Measurements from ENCODE around the gene SLC66A2.
A peak's percentile ranks its signal among the peaks of the same experiment; 100 is the strongest.

The SLC66A2 gene

DNA sequence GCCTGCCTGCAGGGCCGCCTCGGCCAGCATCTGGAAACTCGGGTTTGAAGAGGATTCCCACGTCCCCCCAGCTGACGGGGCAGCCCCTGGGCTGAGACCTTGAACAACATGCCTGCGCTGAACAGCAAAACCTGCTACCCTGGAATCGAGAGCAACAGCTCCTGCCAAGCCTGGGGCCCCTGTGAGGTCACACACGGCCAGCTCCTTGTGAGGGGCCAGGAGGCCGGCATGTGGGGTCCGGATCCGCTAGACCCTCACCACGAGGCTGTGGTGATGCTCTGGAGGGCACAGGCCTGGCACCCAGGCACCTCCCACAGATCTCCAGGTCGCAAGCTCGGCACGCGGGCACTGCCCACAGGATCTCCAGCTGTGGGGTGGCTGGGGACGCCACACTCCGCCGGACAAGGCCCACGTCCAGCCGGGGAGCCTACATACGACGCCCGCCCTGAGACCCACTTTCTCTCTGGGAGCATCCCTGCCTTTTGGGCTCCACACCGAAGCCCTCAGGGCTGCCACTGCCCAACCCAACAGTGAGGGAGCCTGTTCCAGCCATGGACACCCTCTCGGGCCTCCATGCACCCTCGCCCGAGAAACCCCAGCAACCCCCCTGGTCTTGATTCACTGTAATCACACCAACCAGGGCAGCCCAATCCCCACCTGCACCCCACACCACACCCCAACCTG, 34.1 kb downstream of the SLC66A2 start:
- no peak for DNase-seq

DNA sequence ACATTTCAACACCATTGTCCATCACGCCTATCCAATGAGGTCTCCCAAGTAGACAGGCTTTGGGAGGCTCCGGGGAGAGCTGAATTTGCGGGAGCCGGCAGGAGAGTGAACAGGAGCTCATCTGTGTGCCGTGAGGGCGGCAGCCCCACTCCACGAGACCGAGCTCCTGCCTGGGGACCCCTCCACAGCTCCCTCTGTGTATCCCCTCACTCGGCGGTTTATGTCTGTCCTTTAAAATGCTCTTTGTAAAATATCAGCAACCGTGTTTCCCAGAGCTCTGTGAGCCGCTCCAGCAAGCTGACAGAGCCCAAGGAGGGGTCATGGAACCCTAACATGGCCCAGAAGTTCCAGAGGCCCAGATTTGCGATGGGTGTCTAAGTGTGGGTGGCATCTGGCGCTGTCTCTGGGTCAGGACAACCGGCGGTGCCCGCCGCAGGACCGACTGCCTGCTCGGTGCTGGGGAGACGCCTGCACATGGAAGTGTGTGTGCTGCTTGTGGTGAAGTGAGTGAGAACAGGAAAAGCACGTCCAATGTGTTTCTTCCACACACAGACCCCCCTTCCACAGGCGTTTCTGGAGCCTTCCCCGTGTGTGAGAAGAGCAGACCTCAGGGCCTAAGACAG, 34.8 kb downstream of the SLC66A2 start:
- DNase-seq, result no peak

DNA sequence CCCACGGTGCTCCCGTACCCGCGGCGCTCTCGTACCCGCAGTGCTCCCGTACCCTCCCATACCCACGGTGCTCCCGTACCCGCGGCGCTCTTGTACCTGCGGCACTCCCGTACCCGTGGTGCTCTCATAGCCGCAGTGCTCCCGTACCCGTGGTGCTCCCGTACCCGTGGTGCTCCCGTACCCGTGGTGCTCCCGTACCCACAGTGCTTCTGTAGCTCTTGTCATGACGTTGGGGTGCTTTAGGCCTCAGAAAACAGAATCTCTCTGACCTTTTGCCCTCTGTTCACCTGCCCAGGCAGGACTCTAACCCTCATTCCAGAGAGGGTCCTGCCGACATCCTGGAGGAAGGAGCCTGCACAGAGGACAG, 35.3 kb downstream of the SLC66A2 start:
- DNase-seq, result no peak

- DNase-seq, result no peak
These were observed 36.0 kb downstream of the SLC66A2 start for GRCh38 chr18:79915161-79916127.

- no peak for DNase-seq
These were observed 36.8 kb downstream of the SLC66A2 start for GRCh38 chr18:79914614-79915160.

- DNase-seq, result no peak
These were observed 38.2 kb downstream of the SLC66A2 start for GRCh38 chr18:79912994-79913831.

DNA sequence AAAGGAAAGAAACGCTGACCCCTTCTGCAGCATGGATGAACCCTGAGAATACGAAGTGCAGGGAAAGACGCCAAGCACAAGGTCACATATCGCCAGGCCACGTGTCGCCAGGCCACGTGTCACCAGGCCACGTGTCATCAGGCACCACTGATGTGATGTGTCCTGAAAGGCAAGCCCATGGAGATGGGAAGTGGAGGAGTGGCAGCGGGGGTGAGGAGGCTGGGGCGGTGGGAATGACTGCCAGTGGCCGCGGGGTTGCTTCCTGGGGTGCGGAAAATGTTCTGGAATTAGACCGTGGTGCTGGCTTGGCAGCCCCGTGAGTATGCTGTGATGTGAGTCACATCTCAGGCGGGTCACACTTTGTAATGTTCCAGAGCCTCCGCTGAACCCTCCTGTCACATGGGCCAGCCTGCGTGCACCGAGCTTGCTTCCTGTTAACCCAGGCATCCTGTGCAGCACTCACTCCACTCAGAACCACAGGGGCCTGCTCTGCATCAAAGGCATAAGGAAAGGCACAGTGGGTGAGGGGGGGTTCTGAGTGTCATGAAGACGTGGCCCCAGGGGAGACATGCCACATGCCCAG, 39.0 kb downstream of the SLC66A2 start:
- peak; percentile 8 for DNase-seq

DNA sequence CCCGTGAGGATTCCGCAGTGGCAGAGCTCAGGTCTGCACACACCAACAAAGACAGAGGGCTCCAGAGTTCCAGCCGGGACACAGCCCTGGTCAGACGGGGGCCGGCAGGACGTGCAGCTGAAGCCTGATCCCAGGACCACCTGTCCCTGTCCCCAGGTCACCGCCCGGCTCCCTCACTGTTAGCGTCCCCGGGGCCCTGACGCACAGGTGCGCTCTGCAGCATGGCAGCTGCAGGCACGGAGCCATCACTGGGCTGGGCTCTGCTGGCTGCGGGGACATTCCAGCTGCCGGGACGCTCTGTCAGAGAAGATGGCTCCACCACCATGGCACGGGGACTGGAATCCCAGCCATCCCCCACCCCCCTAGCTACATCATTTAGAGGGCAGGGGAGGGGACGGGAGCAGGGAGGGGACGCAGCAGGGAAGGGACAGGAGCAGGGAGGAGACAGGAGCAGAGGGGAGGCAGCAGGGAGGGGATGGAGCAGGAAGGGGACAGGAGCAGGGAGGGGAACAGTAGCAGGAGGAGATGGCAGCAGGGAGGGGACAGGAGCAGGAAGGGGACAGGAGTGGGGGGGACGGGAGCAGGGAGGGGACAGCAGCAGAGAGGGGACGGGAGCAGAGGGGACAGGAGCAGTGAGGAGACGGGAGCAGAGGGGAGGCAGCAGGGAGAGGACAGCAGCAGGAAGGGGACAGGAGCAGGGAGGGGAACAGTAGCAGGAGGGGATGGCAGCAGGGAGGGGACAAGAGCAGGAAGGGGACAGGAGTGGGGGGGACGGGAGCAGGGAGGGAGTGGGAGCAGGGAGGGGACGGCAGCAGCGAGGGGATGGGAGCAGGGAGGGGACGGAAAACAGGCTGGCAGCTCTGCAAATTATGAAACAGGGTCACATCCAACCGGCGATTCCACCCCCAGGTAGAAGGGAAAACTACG, 39.8 kb downstream of the SLC66A2 start:
- DNase-seq, result no peak

GRCh38 chr18:79910563-79911343, 40.7 kb downstream of the SLC66A2 start:
- DNase-seq, result no peak

GRCh38 chr18:79906706-79907105, 44.7 kb downstream of the SLC66A2 start:
- no peak for DNase-seq

- no peak for DNase-seq
These were observed 45.5 kb downstream of the SLC66A2 start for GRCh38 chr18:79905993-79906392.

DNA sequence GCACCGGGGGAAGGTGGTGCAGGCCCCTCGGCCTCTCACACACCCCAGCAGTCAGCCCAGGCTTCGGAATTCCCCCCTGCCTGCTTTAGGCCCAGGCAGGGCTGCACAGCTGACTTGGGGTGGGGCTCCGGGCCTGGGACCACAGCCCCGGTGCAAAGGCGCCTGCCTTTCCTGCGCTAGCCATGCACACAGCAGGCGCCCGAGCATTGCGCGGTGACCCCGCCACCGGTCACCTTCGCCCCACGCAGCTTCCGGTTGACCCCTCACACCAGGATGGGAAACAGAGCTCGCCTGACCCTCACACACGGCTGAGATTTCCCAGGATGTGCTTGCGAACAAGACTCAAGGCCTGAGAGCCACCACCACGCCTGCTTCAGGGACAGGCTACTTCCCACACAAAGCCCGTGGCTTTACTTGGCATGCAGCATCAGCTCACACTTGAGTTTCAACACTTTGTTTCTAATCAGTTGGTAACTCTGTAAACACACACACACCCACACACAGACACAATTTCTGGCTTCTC, 46.0 kb downstream of the SLC66A2 start:
- no peak for DNase-seq

DNA sequence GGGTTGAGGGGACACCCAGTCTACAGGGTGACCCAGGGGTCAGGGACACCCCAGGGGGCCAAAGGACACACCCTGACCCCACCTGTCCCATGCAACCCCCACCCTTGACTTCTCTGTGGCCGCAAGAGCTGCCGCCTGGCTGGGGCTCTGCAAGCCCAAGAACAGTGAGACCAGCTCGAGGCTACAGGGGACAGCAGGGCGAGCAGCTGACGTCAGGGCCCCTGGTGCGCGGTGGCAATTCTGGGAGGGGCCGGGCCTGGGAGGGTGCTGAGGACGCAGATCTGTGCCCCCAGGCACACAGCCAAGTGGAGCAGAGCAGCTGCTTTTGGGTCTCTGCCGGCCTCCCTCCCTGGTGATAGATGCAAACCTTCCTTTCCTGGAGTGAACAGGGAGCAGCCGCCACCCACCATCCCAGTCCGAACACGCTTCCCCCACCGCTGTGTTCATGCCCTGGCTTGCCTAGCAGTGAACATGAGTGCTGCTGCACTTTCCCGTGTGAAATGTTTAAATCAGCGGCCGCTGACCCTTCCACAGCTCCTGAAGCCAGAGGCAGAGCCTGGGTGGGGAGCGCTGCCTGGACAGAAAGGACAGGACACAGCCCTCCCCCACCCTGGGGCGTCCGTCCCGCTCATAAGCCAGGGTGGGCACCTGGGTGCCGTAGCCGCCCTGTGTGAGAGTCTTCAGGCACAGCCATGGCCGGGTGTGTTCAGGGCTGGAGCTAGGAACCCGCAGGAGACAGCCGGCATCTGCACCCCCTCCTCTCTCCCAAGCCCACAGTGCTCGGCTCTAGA, 46.9 kb downstream of the SLC66A2 start:
- no peak for DNase-seq

GRCh38 chr18:79903787-79904356, 47.6 kb downstream of the SLC66A2 start:
- DNase-seq, result no peak

DNA sequence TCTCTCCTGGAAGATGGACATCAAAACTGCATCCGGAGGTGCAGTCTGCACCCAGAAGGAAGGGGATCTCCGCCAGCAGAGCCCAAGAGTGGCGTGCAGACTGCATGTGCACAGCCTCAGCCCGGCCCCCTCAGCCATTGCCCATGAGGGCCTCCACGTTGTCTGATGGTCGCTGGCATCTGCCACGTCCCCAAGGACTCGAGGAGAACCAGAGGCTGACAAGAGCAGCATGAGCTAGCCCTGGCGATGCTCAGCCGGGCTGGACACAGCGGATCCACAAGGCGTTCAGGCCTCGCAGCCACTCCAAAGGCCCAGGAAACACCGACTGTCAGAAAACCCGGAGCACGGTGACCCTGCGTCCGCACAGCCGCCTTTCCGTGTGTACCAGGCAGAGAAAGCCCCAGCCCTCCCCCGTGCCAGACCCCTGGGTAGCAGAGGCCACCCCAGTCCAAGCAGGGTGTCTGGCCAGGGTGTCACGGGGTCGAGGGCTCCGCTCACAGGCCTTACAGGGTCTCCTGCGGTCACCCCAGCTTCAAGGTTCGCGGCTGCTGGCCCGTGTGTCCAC, 48.3 kb downstream of the SLC66A2 start:
- DNase-seq, result no peak

- DNase-seq, result no peak
These were observed 48.8 kb downstream of the SLC66A2 start for GRCh38 chr18:79902640-79903039.

- no peak for DNase-seq
These were observed 49.4 kb downstream of the SLC66A2 start for GRCh38 chr18:79902075-79902474.

DNA sequence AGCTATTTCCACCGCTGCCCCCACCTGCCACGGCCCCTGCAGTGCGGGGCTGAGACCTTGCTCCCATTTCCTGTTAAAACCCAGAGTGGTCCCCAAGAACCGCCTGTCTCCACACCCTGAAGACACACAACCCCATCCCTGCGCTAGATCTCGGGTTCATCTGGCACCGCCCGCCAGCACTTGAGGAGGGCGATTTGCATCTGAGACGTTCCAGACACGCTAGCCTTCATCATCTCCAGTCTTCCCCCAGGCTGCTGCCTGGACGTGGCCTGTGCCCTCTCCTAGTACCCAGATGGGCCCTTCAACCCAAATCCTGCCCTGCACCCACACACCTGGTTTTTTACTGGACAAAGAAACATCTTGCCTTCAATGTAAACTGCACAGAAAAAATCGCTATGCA, 49.8 kb downstream of the SLC66A2 start:
- DNase-seq, result no peak
